Left ventricle myocardium inferior (tissue), 1 donor: Measurements from ENCODE around the gene MEGF11. TPM values are rescaled to one million over a fixed set of nuclear protein-coding genes. Genes with fewer than 3 reads are reported as not detected.

Source experiments
- DNase-seq: peaks from one replicate; pipeline ENCODE4 v3.0.0-alpha.2; 2020
- H3K27ac ChIP-seq: fragments of 200-600 bp; replicated peaks from 2 replicates; pipeline ENCODE4 v1.8.0; 2021
- H3K27me3 ChIP-seq: fragments of 200-600 bp; 2 replicates; pipeline ENCODE4 v1.8.0; 2021; ENCODE audit warnings: low read depth
- H3K36me3 ChIP-seq: fragments of 200-600 bp; 2 replicates; pipeline ENCODE4 v1.8.0; 2021
- H3K4me1 ChIP-seq: fragments of 200-600 bp; 2 replicates; pipeline ENCODE4 v1.8.0; 2021
- H3K4me3 ChIP-seq: fragments of 200-600 bp; 2 replicates; pipeline ENCODE4 v1.8.0; 2021; ENCODE audit warnings: mild to moderate bottlenecking, moderate library complexity
- H3K9me3 ChIP-seq: fragments of 200-600 bp; replicated peaks from 2 replicates; pipeline ENCODE4 v1.8.0; 2021
- CTCF ChIP-seq: fragments of 200-600 bp; IDR thresholded peaks from 2 replicates; pipeline ENCODE4 v1.8.0; 2021; ENCODE audit warnings: antibody characterized with exemption, mild to moderate bottlenecking, borderline replicate concordance
- intact Hi-C: fragments of 100-400 bp; cut with micrococcal nuclease; formaldehyde crosslinking; loops from one replicate; pipeline ENCODE4 v1.11.0; 2022
- total RNA-seq: library from RNA; stranded (reverse); fragmentation: NEBNext Ultra II Directional; extraction: Animal tissue kit (Norgen Biotek cat#: 25700); gene quantifications from one replicate; pipeline ENCODE4 v1.2.1, GENCODE V29; 2021
- donor health status: DM: no; HTN: yes; CAD: no; lungs with severe emphysema.

MEGF11 gene
- total RNA-seq, 1 donor from 2014 or later, result not detected

GRCh38 chr15:65953622-65954021 lies 299.9 kb downstream of the MEGF11 start:
- Histone ChIP-seq H3K27ac (no peak overlapping the region), H3K4me3 (no peak overlapping the region), H3K36me3 (no peaks in the 10 kb centered on the region), H3K27me3 (peaks cover 41% of the 10 kb centered on the region), H3K4me1 (no peaks in the 10 kb centered on the region), H3K9me3 (no peaks in the 10 kb centered on the region)
- no peak for DNase-seq
- no peak for TF ChIP-seq CTCF
- intact Hi-C loops, result no loop called here

GRCh38 chr15:65952391-65953053 lies 301.0 kb downstream of the MEGF11 start:
- no peaks in the 10 kb centered on the region for H3K9me3 ChIP-seq
- no peak overlapping the region for H3K4me3 ChIP-seq
- H3K27ac ChIP-seq, result no peak overlapping the region
- no peak for TF ChIP-seq CTCF
- intact Hi-C loops, result no loop called here
- H3K4me1 ChIP-seq, result no peaks in the 10 kb centered on the region
- peaks cover 40% of the 10 kb centered on the region for H3K27me3 ChIP-seq
- no peaks in the 10 kb centered on the region for H3K36me3 ChIP-seq
- no peak for DNase-seq

GRCh38 chr15:65951007-65951406 lies 302.5 kb downstream of the MEGF11 start:
- Histone ChIP-seq H3K36me3 (no peaks in the 10 kb centered on the region), H3K4me3 (no peak overlapping the region), H3K9me3 (no peaks in the 10 kb centered on the region), H3K27me3 (peaks cover 30% of the 10 kb centered on the region), H3K27ac (no peak overlapping the region), H3K4me1 (no peaks in the 10 kb centered on the region)
- no peak for DNase-seq
- TF ChIP-seq CTCF, result no peak
- intact Hi-C loops, result no loop called here

GRCh38 chr15:65949491-65949890 lies 304.1 kb downstream of the MEGF11 start:
- Histone ChIP-seq H3K4me3 (no peak overlapping the region), H3K4me1 (no peaks in the 10 kb centered on the region), H3K36me3 (no peaks in the 10 kb centered on the region), H3K9me3 (no peaks in the 10 kb centered on the region), H3K27me3 (peaks cover 24% of the 10 kb centered on the region), H3K27ac (no peak overlapping the region)
- TF ChIP-seq CTCF, result no peak
- no peak for DNase-seq
- intact Hi-C loops, result no loop called here

GRCh38 chr15:65949011-65949410 lies 304.5 kb downstream of the MEGF11 start:
- intact Hi-C loops, result no loop called here
- Histone ChIP-seq H3K27me3 (peaks cover 19% of the 10 kb centered on the region), H3K27ac (no peak overlapping the region), H3K36me3 (no peaks in the 10 kb centered on the region), H3K4me3 (no peak overlapping the region), H3K9me3 (no peaks in the 10 kb centered on the region), H3K4me1 (no peaks in the 10 kb centered on the region)
- no peak for TF ChIP-seq CTCF
- DNase-seq, result no peak
